GM18867 (cell line): ENCODE measurements around the gene TMEM30B.
A peak's percentile ranks its signal among the peaks of the same experiment; 100 is the strongest.
"Not testable (repeated sequence)": the region's sequence is repeated elsewhere in the genome, so short reads cannot be mapped to it uniquely, and the experiment has no call there.

Source experiments
- ATAC-seq: cut with Tn5 transposase; IDR thresholded peaks from one replicate; pipeline ENCODE4 v1.9.1; 2021; ENCODE audit warnings: mild to moderate bottlenecking, moderate library complexity; ENCODE audit not compliant: unreplicated experiment

Gene TMEM30B

GRCh38 chr14:61266891-61267740, 14.0 kb downstream of the TMEM30B start:
- no peak for ATAC-seq

DNA sequence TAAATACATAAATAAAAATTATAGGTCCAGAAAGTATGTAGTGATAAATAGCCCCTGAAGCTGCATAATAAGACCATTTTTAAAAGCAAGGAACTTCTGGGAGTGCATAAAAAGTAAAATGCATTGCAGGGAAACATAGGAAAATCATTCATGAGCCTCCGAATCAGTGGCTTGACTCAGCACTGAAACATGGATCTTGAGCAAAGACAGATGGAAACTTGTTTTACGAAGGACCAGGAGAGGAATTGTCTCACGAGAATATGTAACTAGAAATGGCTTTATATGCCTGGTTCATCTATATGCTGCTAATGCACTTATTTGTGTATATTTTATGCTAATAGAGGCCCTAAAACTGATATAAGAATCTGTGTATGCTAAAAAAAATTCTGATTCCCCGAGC, 14.7 kb downstream of the TMEM30B start:
- ATAC-seq = no peak

DNA sequence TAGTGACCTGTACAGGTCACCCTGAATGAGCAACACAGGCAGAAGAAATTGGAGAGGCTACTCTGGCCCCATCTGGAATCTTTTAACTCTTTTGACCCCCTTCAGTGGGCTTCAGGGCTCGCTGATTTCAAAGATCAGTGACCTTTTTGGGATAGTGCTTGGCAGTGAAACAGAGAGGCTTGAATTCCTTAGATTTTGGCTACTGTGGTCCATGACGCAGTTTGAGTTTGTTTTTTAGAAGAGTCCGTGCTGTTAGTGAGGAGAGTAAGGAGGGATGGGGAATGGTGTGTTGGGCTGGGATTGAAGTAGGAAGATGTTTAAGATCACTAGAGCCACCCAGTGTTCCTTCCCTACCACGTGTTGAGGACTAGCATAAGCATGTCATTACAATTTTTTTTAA, 16.5 kb downstream of the TMEM30B start:
- ATAC-seq = no peak

DNA sequence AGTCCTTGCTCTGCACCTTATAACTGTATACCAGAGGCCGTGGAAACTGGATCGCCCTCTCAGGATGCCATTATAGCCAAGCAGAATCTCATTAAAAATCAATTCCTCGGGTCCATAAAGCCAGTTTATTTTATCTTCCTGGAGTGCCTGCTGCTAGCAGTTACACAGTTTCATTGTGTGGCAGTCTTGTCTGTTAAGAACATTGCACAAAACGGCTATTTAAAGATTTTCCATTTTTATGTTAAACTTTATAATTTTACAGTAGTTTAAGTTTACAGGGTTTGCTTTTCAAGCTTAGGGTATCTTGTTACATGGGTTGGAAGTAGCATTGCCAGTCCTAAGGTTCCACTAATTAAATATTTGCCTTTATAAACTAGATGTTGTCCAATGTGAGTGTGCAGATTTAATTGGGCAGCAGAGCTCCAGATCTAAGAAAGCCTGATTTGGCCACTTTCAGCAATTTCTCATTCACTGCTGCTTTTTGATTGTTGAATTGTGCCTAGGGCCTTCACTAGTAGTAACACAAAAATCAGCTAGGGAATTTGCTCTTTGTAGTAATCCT, 17.0 kb downstream of the TMEM30B start:
- no peak for ATAC-seq

- ATAC-seq = no peak
Measured at GRCh38 chr14:61262082-61262481, 19.1 kb downstream of the TMEM30B start.

DNA sequence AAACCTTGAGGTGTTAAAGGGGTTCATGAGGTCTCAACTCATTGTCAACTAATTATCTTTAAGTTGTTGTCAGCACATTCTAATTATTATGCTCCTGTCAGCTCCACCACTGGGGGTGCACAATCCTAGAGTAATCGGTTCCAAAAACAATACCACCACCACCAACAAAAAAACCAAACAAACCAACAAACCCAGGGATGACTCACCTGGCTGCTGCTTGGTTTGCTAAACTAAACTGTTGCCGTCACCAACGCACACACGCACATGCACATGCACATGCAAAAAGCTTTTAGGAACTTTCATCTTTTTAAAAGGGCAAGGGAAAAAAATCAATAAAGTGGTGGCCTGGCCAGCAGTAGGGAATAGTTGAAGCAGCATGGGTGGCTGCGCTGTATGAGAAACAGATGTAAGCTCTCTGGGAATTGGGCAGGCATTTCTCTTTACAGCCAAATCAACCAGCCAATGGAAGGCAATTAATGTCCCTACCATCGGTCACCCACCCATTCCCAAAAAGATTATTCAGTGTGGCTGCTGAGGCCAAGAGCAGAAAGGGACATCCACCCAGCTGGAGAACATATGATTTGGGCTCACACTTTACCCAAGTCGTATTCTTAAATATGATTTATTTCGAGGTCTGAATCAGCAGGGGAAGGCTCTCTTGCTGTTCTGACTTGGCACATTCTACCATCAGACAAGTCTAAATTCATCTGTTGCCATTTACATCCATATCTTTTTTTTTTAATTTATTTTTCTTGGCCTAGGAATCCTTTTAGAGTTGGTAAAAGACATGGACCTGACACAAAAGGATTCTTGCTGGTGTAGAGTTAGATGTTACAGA, 20.0 kb downstream of the TMEM30B start:
- ATAC-seq = no peak

DNA sequence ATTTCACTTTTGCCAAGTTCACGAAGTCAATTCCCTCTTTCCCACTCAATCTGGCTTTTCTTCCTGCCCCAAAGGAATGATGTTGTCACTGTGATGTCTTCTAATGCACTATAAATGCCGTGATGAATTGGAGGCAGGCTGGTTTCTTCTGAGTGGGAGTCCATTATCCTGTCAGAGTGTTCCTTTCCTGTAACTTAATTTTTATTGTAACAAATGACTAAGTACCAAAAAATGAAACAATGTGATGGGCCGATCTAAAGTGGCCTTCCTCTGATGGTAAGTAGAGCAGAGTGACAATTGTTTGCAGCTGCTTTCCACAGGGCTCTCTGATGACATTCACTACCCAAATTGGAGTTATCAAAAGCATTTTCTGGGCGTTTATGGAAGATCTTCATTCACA, 22.2 kb downstream of the TMEM30B start:
- no peak for ATAC-seq

DNA sequence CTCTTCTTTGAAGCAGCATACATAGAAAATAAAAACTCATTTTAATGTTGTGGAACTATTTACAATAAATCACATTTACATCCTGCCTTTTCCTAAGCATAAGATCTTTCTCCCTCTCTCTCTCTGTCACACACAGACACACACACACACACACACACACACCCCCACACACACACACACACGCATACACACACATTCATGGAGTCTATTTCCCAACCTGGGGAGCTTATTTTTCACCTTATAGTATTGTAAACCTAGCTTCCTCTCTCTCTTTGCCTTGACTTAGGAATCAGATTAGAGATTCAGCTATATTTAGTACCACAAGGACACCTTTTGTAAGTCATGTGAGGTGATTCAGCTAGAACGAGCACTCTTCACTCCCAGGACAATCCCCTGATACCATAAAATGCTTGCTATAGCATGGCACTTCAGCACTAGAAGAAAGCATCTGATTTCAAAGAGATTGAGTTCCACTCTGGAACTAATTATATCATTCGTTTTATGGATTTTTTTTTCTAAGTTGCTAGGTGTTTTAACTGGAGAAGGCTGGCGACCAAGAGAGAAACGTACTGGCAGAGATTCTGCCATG, 23.6 kb downstream of the TMEM30B start:
- ATAC-seq = no peak

DNA sequence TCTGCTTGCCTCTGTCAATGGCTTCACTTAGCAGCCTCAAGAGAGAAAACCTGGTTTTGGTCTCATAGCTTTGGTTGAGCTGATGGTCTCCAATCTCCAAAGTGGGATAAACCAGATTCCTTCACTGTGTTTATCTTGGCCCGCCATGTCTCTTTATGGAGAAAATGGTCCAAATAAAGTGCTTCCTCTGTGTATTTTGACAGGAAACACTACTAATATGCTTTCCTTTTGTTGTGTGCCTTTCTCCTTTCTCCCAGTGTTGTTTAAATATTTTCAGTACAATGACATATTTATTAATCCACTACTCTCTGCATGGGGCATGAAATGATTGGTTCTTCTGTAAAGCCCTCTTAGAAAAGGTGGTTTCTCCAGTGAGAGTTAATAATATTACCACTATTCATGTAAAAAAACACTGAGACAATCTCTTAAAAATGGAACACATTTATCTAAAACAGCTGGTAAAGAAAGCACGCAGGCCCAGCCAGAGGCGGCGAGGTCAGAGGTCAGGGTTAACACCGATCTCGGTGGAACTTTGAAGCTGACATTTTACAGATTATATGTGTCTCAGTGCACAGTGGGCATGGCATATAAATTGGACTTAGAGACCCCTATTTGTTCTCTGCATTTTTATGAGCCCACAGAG, 24.2 kb downstream of the TMEM30B start:
- ATAC-seq = no peak

DNA sequence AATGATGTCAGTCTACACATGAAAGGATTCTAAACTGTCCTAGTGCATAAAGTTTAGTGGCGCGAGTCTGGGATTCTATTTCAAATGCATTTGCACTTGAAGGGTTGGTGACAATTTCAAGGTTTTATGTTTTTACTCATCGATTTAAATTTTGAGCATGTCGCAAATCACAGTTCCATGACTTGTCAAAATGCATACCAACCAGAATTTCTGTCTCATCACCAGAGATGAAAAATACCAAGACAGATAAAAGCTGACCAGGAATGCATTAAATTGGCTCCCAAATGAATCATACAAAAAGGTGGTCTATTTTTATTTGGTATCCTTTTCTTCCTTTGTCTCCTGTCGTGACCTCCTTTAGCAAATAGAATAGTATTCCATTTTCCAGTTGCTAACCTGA, 25.2 kb downstream of the TMEM30B start:
- no peak for ATAC-seq

DNA sequence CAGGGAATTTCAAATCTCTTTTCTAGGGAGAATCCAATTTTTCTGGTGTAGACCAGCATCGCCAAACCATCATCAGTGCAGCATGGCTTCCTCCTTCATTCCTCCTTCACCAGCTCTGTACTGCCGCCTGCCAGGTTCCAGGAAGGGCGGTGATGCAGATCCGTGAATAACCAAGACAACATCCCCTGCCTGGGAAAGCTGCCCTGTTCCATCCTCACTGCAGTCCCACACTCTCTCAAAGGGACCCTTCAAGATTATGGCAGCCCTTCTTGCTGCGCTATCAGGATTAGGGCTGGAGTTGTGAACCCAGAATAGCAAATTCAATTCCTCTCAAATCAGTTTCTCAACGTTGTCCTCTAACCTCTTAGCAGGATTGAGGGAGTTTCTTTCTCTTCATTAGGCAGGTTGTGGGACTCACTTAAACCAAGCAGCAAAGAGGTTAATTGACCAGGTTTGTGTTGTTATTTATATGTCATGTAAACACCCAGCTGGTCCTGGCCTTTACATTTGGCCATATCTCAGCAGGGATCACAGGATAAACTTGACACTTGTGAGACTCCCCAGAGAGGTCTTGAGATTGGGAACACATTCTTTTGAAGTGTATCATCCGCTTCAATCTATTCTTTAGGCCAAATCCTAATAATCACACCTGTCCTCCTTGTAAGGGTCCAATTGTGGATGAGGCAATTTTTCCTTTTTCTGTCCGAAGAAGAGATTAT, 26.2 kb downstream of the TMEM30B start:
- ATAC-seq = no peak

- ATAC-seq = peak; percentile 21
Measured at GRCh38 chr14:61253064-61253738, 27.9 kb downstream of the TMEM30B start.

DNA sequence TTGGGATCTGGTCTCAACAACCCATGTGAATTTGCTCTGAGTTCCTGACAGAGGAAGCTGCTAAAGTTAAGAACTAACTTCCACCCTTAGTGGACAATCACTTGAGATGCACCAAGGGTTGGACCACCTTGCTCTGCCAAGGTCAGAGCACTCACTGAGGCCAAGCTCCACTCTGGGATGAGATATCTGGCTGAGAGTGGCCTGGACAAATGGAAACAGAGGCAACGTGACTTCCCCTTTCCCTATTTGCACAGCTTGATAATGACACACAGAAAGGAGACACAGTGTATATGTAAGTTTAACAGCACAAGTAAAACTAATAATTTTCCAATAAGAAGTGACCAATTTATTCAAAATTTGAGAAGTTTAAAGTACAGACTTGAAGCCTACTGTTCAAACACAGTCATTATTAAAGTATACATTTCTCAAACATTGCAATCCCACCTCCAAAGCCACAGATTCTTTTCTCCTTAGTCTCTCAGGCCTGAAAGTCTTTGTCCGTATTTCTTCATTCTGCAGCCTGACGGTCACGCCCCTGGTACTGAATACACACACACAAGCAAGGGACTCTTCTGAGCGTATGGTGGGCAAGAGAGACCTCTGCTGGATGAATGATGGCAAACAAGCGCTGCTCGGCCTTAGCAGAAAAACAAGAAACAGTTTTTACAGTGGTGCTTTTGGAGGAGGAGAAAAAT, 28.6 kb downstream of the TMEM30B start:
- peak; percentile 94 for ATAC-seq

DNA sequence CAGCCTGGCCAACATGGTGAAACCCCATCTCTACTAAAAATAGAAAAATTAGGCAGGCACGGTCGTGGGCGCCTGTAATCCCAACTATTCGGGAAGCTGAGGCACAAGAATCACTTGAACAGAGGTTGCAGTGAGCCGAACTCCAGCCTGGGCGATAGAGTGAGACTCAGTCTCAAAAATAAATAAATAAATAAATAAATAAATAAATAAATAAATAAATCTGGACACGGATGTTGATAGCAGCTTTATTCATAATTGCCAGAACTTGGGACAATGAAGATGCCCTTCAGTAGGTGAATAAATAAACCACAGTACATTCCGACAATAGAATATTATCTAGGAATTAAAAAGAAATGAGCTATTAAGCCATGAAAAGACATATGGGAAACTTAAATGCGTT, 31.1 kb downstream of the TMEM30B start:
- ATAC-seq = no peak

DNA sequence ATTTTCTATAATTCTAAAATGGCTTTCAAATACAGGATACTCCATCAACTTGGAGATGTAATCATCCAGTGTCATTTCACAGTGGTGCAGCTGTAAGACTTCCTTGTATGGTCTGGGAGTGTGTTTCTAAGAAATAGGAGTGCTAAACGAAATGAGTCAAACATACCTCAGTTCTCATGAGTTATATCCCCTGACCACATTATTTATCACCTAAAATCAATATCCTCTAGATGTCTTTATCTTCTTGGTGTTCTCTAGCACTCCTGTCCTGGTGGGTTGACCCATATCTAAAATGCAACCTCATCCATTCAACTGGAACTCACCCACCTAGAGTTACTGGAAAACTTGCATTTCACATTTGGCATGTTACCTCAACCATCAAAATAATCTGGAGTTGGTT, 33.2 kb downstream of the TMEM30B start:
- ATAC-seq = no peak

DNA sequence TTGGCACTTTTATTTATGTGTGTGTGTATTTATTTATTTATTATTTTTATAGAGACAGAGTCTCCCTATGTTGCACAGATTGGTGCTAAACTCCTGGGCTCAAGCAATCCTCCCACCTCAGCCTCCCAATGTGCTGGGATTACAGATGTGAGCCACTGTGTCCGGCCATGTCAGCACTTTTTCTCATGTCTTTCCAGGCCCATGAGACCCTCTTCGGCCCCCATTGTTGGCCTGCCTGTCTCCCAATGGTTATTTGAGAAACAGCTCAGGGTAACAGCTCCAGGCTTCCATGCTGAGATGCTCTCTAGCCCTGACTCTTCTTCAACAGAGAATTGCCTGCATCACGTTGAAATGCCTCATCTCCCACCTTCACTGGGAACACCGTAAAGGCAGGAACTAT, 34.4 kb downstream of the TMEM30B start:
- no peak for ATAC-seq

DNA sequence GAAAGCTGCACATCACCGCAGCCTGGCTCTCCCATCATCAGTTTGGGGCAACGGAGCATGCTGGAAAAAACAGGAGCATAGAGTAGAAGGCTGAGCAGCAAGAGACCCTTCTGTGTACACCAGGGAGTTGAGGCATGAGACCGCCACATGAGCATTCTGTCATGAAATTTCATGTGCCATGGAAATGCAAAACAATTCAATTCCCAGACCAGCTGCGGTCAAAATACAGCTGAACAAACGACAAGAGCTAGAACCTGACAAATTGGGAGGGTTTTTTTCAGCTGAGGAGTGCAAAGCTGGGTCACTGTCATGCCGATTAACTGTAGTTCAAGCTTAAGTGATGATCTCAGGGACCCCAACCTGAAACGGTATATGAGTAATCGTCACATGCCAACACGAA, 37.1 kb downstream of the TMEM30B start:
- no peak for ATAC-seq

DNA sequence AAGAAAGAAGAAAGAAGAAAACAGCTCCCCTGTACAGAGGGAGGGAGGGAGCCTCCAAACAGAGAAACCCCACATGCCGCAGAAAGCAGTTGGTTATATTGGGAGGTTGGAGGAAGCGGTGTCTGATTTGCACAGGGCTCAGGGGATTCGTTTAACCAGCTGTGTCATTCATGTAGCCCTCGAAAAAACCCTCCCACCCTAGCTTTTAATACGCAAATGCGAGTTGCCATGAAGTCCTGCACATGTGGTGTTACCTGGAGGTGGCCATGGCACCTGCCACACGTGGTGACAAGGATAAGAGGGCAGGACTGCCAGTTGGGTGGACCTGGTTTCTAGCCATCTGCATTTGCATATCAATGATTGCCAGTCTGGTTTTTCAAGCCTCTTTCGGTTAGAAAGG, 40.9 kb downstream of the TMEM30B start:
- ATAC-seq = no peak

GRCh38 chr14:61239285-61239684, 41.9 kb downstream of the TMEM30B start:
- ATAC-seq = not testable (repeated sequence)
